Skeletal muscle cell (primary cell): ENCODE measurements around the gene LIN28B.
A peak's percentile ranks its signal among the peaks of the same experiment; 100 is the strongest.
"Not testable (repeated sequence)": the region's sequence is repeated elsewhere in the genome, so short reads cannot be mapped to it uniquely, and the experiment has no call there.

Source experiments
- DNase-seq: peaks from one replicate; pipeline ENCODE4 v3.0.0-alpha.2; 2010; ENCODE audit warnings: low read depth
- H3K4me3 ChIP-seq: 2 replicates; pipeline ENCODE4 v1.5.1; 2011; ENCODE audit warnings: low read depth, mild to moderate bottlenecking, control low read depth, low read length, moderate library complexity

The LIN28B gene, protein sequence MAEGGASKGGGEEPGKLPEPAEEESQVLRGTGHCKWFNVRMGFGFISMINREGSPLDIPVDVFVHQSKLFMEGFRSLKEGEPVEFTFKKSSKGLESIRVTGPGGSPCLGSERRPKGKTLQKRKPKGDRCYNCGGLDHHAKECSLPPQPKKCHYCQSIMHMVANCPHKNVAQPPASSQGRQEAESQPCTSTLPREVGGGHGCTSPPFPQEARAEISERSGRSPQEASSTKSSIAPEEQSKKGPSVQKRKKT

GRCh38 chr6:104956731-104957294 lies at the start of gene LIN28B:
Gene LIN28B (plus strand): TSS chr6:104957107. CDS start chr6:104957251, 144 bp downstream.
- H3K4me3 ChIP-seq = peak within 1 kb of the TSS; percentile 22
- no peak for DNase-seq

DNA sequence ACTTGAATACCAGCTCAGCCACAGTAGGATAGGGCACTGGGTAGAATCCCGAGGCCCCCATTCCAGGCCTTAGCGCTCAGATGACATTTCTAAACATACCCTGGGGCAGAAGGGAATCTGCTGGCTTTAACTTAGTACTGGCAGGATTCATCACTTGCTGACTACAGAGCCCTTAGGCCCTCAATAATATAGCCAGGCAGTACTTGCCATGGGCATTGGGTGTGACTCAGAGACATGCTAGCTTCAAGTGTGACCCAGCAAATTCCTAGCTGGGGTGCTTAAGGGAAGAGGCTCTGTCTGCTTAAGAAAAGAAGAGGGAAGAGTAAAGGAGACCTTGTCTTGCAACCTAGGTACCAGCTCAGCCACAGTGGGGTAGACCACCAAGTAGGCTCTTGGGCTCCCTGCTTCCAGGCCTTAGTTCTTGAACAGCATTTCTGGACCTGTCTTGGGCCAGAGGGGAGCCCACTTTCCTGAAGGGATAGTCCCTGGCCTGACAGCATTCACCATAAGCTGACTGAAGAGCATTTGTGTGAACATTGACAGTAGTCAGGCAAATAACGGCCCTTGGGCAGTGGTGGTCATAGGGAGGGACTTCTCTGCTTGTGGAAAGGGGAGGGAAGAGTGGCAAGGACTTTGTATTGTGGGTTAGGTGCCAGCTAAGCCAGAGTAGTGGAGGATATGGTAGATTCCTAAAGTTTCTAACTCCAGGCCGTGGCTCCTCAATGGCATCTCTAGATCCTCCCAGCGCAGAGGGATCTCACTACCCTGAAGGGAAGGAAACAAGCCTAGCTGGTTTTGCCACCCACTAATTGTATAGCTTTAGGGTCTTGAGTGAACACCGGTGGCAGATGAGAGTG lies 48.6 kb upstream of the LIN28B start:
- no peak overlapping the region for H3K4me3 ChIP-seq
- DNase-seq = no peak

DNA sequence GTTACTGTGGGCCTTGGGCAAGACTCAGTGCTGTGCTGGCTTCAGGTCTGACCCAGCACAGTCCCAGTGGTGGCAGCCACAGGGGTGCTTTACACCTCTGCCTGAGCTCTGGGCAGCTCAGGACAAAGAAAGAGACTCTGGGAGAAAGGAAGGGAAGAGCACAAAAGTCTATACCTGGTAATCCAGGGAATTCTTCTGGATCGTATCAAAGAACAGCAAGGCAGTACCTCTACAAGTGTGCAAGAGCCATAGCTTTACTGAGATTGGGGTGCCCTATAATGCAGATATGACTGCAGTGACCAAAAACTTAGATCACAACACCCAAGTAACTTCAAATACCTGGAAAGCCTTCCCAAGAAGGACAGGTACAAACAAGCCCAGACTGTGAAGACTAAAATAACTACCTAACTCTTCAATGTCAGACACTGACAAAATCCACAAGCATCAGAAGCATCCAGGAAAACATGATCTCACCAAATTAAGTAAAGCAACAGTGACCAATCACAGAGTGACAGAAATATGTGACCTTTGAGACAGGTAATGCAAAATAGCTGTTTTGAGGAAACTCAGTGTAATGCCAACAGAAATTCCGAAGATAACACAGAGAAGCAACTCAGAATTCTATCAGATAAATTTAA lies 47.9 kb upstream of the LIN28B start:
- DNase-seq = no peak
- no peak overlapping the region for H3K4me3 ChIP-seq

DNA sequence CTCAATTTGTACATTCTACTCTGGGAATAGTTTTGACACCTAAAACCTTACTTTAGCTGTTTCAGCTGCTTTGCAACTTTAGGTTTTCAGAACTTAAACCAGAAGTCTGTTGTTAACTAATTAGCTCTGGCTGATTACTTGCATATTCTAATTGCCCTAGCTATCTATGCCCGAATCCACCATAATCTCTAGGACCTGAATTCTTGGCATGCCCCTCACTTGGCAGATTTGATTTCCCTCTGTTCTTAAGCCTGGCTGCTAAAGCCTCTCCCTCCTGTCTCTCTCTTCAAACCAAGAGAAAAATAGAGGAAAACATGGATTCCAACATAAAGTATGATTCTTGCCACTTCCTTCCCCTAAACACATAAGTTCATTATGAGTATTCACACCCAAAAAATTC lies 35.0 kb upstream of the LIN28B start:
- H3K4me3 ChIP-seq = no peak overlapping the region
- DNase-seq = no peak

DNA sequence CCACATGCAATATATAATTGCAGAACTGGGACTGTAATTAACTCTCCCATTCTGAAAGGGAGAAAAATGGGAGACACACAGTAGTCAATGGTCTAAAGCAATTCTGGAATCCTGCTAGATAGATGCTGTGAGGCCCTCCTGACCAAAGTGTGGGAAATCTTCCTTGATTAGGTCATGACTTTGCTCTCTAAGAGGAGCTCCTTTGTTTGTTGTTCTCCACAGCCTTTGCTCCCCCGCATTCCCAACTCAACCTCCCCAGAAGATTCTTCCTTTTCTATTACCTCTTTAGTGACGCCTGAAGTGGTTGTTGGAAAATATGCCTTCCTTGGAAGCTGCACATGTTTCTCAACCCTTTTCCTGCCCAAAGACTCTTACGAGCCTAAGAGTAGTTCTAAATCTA lies 28.8 kb upstream of the LIN28B start:
- no peak for DNase-seq
- H3K4me3 ChIP-seq = no peak overlapping the region

DNA sequence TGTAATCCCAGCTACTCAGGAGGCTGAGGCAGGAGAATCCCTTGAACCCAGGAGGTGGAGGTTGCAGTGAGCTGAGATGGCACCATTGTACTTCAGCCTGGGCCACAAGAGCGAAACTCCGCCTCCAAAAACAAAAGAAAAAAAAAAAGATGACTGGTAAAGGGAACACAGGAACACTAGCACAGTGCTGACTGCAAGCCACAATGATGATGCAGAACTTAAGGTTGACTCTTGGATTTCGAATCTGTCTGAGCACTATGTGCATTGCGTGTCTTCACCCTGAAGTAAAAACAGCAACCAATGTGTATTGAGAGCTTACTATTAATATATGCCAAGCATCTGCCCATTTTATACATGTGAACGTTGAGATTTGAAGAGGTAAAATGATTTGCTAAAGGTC lies 27.6 kb upstream of the LIN28B start:
- no peak for DNase-seq
- H3K4me3 ChIP-seq = no peak overlapping the region

GRCh38 chr6:104930939-104931338 lies 26.0 kb upstream of the LIN28B start:
- DNase-seq = no peak
- H3K4me3 ChIP-seq = no peak overlapping the region

GRCh38 chr6:104936766-104937535 lies 20.0 kb upstream of the LIN28B start:
- no peak for DNase-seq
- no peak overlapping the region for H3K4me3 ChIP-seq

DNA sequence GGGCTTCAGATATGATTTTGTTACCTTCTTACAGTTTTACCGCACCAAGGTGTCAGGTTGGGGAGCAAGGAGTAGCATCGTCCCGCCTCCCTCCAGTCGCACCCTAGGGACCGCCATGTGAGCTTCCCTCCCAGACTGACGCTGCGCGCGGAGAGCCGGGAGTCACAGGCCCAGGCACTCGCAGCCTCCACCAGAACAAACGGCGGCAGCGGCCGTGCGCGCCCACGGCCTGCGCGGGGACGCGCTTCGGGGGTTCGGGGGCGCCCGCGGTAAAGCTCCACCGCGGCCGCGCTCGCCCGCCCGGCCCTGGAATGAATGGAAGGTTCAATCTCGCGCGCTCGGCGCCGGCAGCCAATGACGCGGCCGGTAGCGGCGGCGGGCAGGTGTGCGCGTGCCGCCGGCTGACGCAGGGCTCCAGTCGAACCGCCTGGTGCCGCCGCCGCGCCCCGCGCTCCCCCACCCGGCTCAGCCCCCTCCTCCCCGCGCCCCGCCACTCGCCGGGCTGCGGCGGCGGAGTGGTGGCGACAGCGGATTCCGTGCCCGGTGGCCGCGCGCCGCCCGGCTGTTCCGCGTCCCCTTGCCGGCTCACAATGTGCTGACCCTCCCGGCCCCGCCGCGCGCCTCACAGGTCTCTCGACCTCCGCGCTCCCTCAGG lies 16.5 kb upstream of the LIN28B start:
- peak overlapping the region; percentile 53 for H3K4me3 ChIP-seq
- DNase-seq = no peak

DNA sequence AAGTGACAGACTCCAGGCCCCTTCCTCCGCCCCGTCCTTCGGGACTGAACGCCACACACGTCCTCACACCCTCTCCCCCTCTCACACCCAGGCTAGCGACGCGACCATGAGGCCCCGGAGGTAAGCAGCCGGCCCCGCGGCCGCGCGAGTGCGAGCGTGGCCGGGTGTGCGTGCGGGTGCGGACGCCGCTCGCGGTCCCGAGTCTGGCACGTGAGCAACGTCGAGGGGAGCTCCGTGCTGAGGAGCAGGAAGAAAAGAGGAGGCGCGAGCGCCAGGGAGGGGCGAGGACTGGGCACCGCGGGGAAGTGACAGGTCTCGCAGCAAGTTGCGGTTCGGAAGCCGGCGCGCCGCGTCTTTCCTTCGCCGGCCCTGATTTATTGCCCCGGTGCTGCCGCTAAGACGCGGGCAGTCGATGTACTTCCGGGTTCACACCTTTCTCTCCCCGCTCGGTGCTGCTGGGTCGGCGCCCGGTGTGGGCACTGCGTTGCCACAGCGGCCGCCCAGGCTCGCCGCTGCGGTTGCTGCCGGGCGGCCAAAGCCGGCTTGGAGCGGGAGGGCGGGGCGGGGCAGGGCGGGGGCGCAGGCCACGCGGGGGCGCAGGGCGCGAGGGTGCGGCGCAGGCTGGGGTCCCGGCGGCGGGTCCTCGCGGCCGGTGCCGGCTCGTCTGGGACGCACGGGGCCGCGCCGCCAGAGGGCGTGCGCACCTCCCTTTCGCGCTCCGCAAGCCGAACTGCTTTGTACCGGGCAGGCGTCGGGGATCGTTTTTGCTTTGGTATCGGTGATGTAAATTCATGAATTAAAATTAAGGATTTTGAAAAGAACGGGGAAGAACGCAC lies 15.8 kb upstream of the LIN28B start:
- no peak for DNase-seq

DNA sequence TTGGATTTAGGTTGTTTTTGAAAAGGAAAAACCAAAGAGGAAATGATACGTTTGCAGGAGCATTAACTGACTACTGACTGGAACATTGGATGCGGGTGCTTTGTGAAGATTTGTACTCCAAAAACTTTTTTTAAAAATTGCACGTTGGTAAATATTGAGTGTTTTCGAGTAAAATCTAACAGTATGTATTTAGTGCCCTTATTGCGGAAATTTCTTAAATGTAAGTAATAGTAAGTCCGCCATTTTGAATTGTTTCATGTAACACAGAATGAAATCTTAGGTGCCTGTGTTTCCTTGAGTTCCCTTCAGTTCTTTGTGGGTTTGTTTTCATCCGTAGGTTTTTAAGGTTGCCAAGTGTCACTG lies 15.2 kb upstream of the LIN28B start:
- no peak for DNase-seq
- peak overlapping the region; percentile 30 for H3K4me3 ChIP-seq

More for the DNA sequence above, 15.8 kb upstream of the LIN28B start:
- H3K4me3 ChIP-seq = peak overlapping the region; percentile 53

GRCh38 chr6:104943781-104944180 lies 13.1 kb upstream of the LIN28B start:
- no peak overlapping the region for H3K4me3 ChIP-seq
- no peak for DNase-seq

DNA sequence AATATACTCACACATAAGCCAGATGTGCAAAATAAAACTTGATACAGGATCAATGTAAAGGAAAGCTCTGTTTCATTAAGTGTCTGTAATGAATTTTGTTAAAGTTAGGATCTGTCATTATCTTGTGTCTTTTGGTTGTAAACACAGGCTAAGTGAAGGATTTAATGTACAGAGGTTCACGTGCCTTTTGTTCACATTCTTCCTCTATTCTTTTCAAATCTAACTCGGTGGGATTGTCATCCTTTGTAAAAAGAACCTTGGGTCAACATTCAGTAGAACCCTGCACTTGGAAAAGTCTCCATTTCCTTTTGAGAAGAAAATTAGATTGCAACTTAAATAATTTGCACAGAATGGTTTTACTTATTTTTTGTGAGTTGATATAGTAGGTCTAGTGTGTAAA lies 7.7 kb upstream of the LIN28B start:
- DNase-seq = no peak
- H3K4me3 ChIP-seq = no peak overlapping the region

GRCh38 chr6:104951677-104952076 lies 5.2 kb upstream of the LIN28B start:
- no peak for DNase-seq
- H3K4me3 ChIP-seq = no peak overlapping the region

DNA sequence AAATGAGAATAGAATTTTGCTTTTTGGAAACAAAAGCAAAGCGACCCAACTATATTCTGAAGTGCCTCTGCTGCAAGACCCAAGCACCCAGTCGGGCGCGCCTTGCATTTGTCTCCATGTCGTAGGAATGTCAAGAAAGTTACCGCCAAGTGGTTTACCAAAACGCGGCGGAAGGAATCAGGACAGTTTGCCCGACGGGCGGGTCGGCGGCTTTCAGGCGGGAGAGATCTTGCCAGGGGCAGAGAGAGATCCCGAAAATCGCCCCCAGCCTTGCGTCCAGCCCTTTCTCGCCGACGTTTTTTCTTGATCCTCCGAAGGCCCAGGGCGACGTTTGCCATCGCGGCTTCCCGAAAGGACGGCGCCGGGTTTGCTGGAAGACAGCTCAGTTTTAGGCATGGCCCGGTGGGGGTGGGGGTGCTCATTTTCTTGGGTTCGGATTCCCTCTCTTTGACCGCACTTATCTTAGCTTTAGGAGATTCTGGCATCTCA lies 4.0 kb upstream of the LIN28B start:
- H3K4me3 ChIP-seq = no peak overlapping the region
- no peak for DNase-seq

GRCh38 chr6:104953400-104954189 lies 3.3 kb upstream of the LIN28B start:
- not testable (repeated sequence) for H3K4me3 ChIP-seq

DNA sequence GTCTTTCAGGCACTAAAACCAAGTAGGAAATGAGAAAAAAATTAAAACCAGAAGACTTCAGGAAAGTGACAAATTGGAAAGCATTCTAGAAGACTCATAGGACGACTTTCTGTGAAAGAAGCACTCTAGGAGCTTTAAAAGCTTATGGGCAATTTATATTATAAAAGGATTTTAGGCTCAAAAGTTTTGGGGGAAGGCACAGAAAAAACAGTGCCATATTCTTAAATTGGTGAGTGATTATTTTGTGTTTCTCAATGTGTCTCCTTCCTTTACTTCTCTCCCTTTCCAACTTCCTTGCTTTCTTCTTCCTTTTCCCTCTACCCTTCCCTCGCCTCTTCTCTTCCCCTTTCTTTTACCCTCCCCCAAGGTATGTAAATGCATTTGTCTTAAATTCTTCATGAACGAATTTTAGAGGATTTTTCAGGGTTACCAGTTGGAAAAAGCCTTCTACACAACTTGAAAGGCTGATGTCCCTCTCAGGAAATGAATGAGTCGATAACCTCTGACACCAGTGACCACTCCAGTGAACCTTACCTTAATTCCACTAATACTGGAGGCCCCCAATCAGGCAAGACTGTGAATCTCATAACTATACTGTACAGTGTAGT lies 2.6 kb upstream of the LIN28B start:
- no peak for DNase-seq
- H3K4me3 ChIP-seq = no peak overlapping the region

More at GRCh38 chr6:104953400-104954189, 3.3 kb upstream of the LIN28B start:
- not testable (repeated sequence) for DNase-seq
